Thymus (tissue), 11 donors: ENCODE measurements around the gene HTR1E. TPM values are rescaled to one million over a fixed set of nuclear protein-coding genes. Genes with fewer than 3 reads are reported as not detected.

Experiments
- DNase-seq, 9 donors: peaks; one replicate each; pipeline ENCODE4 v3.0.0-alpha.2; 2013; ENCODE audit warnings: low spot score in 9 of 9, low read depth in 6 of 9, missing footprints in 1 of 9
- H3K27ac ChIP-seq, 2 donors: one replicate each; pipeline ENCODE4 v1.5.1; 2013; ENCODE audit warnings: control low read depth in 1 of 2, low read depth in 1 of 2, low read length in 1 of 2, mild to moderate bottlenecking in 1 of 2, moderate library complexity in 1 of 2
- H3K27me3 ChIP-seq, 2 donors: one replicate each; pipeline ENCODE4 v1.5.1; 2013; ENCODE audit warnings: low read length in 1 of 2; ENCODE audit not compliant: control insufficient read depth in 2 of 2, insufficient read depth in 1 of 2
- H3K36me3 ChIP-seq, 2 donors: one replicate each; pipeline ENCODE4 v1.5.1; 2013; ENCODE audit warnings: low read length in 1 of 2, mild to moderate bottlenecking in 1 of 2, moderate library complexity in 1 of 2; ENCODE audit not compliant: control insufficient read depth in 2 of 2, insufficient read depth in 2 of 2
- H3K4me1 ChIP-seq, 2 donors: one replicate each; pipeline ENCODE4 v1.5.1; 2013; ENCODE audit warnings: low read length in 2 of 2; ENCODE audit not compliant: control insufficient read depth in 2 of 2, insufficient read depth in 2 of 2
- H3K4me3 ChIP-seq, 2 donors: one replicate each; pipeline ENCODE4 v1.5.1; 2013; ENCODE audit warnings: low read length in 2 of 2, control low read depth in 1 of 2, mild to moderate bottlenecking in 1 of 2
- H3K9me3 ChIP-seq, 2 donors: one replicate each; pipeline ENCODE4 v1.5.1; 2013; ENCODE audit warnings: low read length in 1 of 2, mild to moderate bottlenecking in 1 of 2; ENCODE audit not compliant: control insufficient read depth in 2 of 2, insufficient read depth in 1 of 2
- WGBS: extraction: QIAGEN DNeasy Blood & Tissue Kit; methylation state at CpG from one replicate; pipeline ENCODE4 v1.1.7; 2013; 5-methylcytosine and 5-hydroxymethylcytosine counted together
- polyA plus RNA-seq: library from polyadenylated mRNA; stranded (reverse); fragments of 200-250 nt; gene quantifications from one replicate; pipeline ENCODE4 v1.2.3, GENCODE V29; 2013
- total RNA-seq: library from RNA; stranded (reverse); fragments of 120-200 nt; gene quantifications from one replicate; pipeline ENCODE4 v1.2.4, GENCODE V29; 2013
- donor health status: healthy.

HTR1E gene
- total and polyA plus RNA-seq, 2 donors: not detected

DNA sequence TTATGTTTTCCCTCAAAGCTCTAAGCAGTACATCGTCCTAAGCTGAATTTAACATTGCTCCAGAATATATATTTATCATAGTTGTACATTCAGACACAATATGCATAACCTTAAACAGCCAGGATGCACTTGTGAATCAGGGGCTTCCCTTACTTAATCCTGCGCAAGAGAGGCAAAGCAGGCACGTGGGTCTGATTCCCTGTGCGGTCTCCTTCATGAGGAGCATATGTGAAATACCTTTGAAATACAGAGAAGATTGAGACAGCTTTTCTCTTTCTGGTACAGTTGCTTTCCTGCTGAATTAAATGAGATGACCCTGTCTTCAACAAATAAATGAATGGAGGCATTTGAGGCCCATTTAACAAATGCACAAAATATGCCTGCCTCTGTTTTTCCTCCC is 1.5 kb downstream of the HTR1E start:
- WGBS: 79% methylated on average over 4 of the region's 4 CpGs
- Histone ChIP-seq H3K9me3 (no peaks in the 10 kb centered on the region), H3K4me3 (no peak overlapping the region), H3K4me1 (no peaks in the 10 kb centered on the region), H3K36me3 (no peaks in the 10 kb centered on the region), H3K27me3 (peaks cover 26 to 32% of the 10 kb centered on the region in 2 donors), H3K27ac (no peak overlapping the region)
- DNase-seq: no peak

DNA sequence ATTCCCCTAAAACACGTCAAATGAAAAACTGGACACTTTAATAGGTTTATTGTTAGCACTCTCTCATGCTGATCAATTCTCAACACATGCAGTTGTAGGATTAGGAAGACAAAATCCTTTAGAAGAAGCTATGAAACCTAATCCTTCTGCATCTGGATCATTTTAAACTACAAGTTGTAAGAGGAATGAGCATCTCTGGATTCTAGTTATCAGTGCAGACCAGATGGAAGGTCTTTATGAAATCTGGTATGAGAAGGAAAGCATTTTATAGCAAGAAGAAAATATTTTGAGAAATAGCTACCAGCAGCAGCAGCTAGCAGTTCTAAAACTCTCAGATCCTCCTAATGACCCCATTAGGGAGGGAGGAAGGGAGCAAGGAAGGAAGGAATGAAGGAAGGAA is 4.1 kb downstream of the HTR1E start:
- DNase-seq: no peak
- no peak overlapping the region for H3K4me3 ChIP-seq
- no peak overlapping the region for H3K27ac ChIP-seq
- H3K4me1 ChIP-seq: no peaks in the 10 kb centered on the region
- H3K27me3 ChIP-seq: peaks cover 26 to 28% of the 10 kb centered on the region in 2 donors
- H3K36me3 ChIP-seq: no peaks in the 10 kb centered on the region
- H3K9me3 ChIP-seq: no peaks in the 10 kb centered on the region
- 91% methylated on average over 1 of the region's 1 CpG for WGBS

DNA sequence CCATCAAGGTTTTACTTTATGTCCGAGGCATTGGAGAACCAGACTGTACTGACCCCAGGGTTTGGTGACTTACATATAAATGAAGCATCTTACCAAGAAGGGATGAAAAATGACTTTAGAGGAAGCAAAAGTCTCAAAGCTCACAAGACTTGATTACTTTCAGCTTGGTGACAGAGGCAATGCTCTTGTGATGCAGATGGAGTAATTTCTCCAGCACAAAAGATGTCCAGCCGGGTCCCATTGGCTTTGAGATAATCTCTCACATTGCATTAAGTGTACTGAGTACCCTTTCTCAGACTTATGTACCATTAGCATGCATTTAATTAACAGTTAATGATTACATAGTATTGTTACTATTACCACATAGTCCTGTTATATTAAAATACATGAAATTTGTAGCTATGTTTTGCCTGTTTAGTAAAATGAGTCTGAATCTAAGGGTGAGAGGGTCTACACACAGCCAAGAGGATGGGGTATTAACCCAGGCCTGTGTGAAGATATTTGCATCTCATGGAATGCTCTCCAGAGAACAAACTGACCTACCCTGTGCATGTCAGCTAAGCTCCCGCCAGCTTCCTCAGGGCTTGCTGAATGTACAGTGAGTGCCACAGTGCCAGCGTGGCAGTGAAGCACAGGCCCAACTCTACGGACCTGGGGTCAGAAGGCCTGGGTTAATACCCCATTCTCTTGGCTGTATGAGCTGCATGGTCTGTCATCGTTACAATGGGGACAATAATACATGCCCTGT is 5.6 kb downstream of the HTR1E start:
- Histone ChIP-seq H3K36me3 (no peaks in the 10 kb centered on the region), H3K27ac (no peak overlapping the region), H3K4me1 (no peaks in the 10 kb centered on the region), H3K9me3 (no peaks in the 10 kb centered on the region), H3K4me3 (no peak overlapping the region), H3K27me3 (peaks cover 11 to 13% of the 10 kb centered on the region in 2 donors)
- WGBS: 92% methylated on average over 6 of the region's 6 CpGs
- no peak for DNase-seq

DNA sequence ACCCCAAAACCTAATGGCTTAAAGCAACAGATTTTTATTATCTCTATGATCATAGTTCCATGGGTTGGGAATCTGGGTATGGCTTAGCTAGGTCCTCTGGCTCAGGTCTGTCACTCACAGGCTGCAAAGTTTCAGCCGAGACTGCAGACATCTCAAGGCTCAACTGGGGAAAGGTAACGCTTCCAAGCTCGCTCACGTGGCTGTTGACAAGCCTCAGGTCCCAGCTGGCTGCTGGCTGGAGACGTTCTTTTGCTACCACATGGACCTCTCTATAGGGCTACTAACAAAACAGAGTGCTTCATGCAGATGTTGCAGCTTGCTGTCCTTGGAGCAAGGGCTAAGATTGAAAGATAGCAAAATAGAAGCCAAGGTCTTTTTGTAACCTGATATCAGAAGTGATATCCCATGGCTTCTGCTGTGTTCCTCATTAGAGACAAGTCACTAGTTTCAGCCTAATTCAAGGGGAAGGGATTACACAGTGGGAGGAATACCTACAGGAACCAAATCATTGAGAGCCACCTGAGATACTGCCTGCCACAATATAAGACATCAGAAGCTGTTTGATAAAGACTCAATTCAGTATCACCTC is 6.6 kb downstream of the HTR1E start:
- 54% methylated on average over 5 of the region's 5 CpGs for WGBS
- no peaks in the 10 kb centered on the region for H3K9me3 ChIP-seq
- DNase-seq: no peak
- H3K27ac ChIP-seq: no peak overlapping the region
- peaks cover 2 to 3% of the 10 kb centered on the region in 2 donors for H3K27me3 ChIP-seq
- no peak overlapping the region for H3K4me3 ChIP-seq
- H3K4me1 ChIP-seq: no peaks in the 10 kb centered on the region
- no peaks in the 10 kb centered on the region for H3K36me3 ChIP-seq

DNA sequence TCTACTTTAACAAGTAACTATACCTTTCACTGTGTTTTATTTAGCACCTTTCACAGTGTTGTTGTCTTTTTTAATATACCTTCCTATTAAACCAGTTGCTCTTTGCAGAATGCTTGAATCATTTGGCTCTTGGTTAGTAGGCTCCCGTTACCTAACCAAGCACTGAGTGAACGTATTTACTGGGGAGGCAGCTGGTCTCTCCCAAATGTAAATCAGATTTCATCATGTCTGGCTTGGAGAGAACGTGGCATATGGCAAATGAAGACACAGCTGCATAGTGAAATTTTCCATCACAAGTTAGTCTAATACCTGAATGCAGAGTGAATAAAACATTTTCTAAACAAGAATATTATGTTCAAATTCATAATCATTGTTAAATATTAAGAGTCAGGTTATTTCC is 12.4 kb downstream of the HTR1E start:
- no peaks in the 10 kb centered on the region for H3K36me3 ChIP-seq
- H3K4me3 ChIP-seq: no peak overlapping the region
- no peaks in the 10 kb centered on the region for H3K27me3 ChIP-seq
- WGBS: 87% methylated on average over 3 of the region's 3 CpGs
- no peak for DNase-seq
- H3K9me3 ChIP-seq: no peaks in the 10 kb centered on the region
- no peaks in the 10 kb centered on the region for H3K4me1 ChIP-seq
- no peak overlapping the region for H3K27ac ChIP-seq

DNA sequence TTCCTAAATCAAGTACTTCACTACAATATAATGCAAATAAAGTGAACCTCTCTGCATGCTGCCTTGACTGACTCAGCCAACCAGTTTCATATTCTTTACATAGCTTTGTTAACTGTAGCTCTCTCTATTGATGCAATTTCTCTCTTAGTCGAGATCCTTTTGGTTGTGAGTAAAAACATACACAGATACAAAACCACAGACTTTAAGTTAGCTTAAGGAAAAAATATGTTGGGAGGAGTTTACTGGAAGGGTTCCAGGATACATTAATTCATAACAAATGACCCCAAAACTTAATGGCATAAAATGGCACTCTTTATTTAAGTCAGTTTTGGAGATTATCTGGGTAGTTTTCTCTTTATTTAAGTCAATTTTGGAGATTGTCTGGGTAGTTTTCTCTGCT is 15.7 kb downstream of the HTR1E start:
- 77% methylated on average over 1 of the region's 1 CpG for WGBS
- no peak for DNase-seq

DNA sequence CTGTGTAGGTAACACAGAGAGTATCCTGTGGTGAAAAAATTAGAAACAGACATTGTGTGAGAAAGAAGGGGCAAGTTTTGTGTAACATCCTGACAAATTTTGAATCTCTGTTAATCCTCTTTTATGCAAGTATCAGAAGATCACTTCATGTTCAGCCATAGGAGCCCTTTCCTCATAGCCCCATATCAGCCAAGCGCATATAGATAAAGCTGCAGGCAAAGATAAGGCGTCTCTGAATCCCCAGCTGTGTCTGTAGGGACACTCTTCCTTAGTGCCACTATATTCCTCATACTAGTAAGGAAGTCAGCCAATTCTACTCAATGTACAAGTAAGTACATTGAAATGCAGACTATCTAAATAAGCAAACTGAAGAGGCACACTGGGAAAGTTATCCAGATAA is 22.3 kb downstream of the HTR1E start:
- Histone ChIP-seq H3K4me1 (no peaks in the 10 kb centered on the region), H3K27me3 (no peaks in the 10 kb centered on the region), H3K4me3 (no peak overlapping the region), H3K27ac (no peak overlapping the region), H3K36me3 (no peaks in the 10 kb centered on the region), H3K9me3 (no peaks in the 10 kb centered on the region)
- whole genome bisulfite sequencing: 96% methylated on average over 2 of the region's 2 CpGs
- no peak for DNase-seq

More for the DNA sequence above, 15.7 kb downstream of the HTR1E start:
- no peaks in the 10 kb centered on the region for H3K9me3 ChIP-seq
- no peaks in the 10 kb centered on the region for H3K4me1 ChIP-seq
- H3K4me3 ChIP-seq: no peak overlapping the region
- H3K27me3 ChIP-seq: no peaks in the 10 kb centered on the region
- H3K27ac ChIP-seq: no peak overlapping the region
- H3K36me3 ChIP-seq: no peaks in the 10 kb centered on the region

DNA sequence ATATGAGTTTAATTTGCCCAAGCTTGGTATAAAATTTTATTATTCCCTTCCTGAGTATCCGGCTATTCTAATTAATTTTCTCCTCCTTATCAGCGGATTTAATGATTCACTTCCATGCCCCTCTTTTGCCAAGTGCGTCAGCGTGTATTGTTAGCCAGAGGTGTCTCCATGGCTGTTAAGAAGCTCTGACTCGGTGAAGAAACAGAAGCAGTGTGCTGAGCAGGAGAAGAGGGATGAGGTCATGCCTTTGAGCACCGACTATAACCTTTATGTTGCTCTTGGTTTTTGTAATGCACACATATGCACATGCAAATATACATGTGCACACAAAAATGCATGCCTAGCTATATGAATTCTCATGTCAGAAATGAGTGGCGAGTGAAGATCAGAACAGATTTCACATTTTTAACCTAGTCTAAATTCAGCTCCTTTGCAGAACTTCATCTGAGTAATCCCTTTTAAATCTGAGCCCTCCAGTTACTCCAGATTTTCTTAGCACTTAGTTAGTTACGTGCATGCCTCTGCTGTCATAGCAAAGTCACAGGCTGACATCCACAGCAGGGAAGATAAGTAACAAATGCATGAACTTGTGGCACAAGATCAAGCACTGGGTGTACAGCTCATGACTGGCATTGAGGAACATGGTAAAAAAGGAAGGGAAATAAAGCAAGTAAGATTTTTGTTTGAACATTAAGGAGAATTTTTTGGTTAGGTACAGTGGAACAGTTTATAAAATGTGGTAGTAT is 24.3 kb downstream of the HTR1E start:
- WGBS: 93% methylated on average over 8 of the region's 8 CpGs
- DNase-seq: no peak

DNA sequence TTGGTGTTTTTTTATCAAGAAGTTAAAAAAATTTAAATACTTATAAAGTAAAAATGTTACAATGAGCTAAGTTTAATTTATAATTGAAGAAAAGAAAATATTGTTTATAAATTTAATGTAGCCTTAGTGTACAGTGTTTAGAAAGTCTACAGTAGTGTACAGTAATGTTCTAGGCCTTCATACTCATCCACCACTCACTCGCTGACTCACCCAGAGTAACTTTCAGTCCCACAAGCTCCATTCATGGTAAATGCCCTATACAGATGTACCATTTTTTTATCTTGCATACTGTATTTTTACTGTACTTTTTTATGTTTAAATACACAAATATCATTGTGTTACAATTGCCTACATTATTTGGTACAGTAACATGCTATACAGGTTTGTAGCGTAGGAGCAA is 26.0 kb downstream of the HTR1E start:
- no peaks in the 10 kb centered on the region for H3K36me3 ChIP-seq
- H3K27ac ChIP-seq: no peak overlapping the region
- no peaks in the 10 kb centered on the region for H3K9me3 ChIP-seq
- DNase-seq: no peak
- WGBS: 92% methylated on average over 2 of the region's 2 CpGs
- no peak overlapping the region for H3K4me3 ChIP-seq
- H3K27me3 ChIP-seq: no peaks in the 10 kb centered on the region
- no peaks in the 10 kb centered on the region for H3K4me1 ChIP-seq

More for the DNA sequence above, 24.3 kb downstream of the HTR1E start:
- H3K9me3 ChIP-seq: no peaks in the 10 kb centered on the region
- H3K4me1 ChIP-seq: no peaks in the 10 kb centered on the region
- H3K4me3 ChIP-seq: no peak overlapping the region
- no peak overlapping the region for H3K27ac ChIP-seq
- no peaks in the 10 kb centered on the region for H3K36me3 ChIP-seq
- H3K27me3 ChIP-seq: no peaks in the 10 kb centered on the region
